HG03196 (cell line): ENCODE measurements around the gene FAM228B.
A peak's percentile ranks its signal among the peaks of the same experiment; 100 is the strongest.
"Not testable (repeated sequence)": the region's sequence is repeated elsewhere in the genome, so short reads cannot be mapped to it uniquely, and the experiment has no call there.

Experiments used
- ATAC-seq: cut with Tn5 transposase; IDR thresholded peaks from one replicate; pipeline ENCODE4 v1.9.1; 2021; ENCODE audit not compliant: unreplicated experiment

The FAM228B gene

DNA sequence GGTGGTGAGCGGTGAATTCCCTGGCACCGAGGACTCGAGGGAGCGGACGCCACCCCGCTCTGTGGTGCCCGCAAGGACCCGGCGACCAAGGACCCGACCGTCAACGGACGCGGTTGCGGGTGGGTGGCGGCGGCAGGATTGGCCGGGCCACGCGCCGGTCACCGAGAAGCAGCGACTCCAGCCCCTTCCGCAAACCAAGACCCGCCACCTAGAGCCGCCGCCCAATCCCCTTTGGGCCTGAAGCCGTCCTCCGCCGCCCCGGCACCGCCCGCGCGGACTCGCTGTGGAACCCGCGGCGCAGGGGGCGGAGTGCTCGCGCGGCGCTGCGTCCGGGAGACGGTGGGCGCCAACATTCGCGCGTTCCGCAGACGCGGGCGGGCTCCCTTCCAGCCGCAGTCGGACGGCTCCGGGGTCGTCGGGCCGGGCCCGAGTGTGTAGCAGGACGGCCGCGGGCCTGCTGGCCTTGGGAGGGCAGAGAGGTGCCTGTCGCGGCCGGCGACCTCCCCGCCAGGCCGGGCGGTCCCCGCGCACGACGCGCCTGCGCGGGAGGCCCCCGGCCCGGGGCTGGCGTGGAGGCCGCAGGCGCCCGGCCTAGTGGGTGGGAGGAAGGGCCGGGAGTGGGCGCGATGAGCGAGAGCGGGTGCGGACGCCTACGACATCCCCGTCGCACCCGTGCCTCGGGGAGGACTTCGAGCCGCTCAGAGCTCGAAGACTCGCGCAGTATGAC is at the start of gene FAM228B, which contains the start of gene PFN4:
FAM228B (plus strand) TSS at position 275 of the 727 bp plus-strand sequence. CDS start 893 bp downstream, outside the sequence.
PFN4 (minus strand) TSS at position 140 of the 727 bp plus-strand sequence. CDS start 799 bp downstream, outside the sequence.
- ATAC-seq = peak; percentile 91

DNA sequence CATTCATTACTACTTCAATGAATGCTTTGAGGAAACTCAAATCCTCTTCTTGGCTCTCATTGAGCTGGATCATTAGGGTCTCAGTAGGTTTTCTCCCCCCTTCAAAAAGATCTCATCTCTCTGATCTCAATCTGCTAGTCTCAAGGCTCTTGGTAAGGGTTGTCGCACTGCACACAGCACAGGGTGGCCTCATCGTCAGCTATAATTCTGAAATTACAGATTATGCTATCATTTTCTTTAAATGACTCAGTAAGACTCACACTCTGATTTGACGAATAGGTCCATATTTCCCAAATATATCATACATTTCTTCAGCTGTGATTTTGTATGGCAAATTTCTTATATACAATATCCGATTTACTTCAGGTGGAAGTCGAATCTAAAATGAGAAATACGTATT is 49.5 kb upstream of the FAM228B start:
- ATAC-seq = no peak

DNA sequence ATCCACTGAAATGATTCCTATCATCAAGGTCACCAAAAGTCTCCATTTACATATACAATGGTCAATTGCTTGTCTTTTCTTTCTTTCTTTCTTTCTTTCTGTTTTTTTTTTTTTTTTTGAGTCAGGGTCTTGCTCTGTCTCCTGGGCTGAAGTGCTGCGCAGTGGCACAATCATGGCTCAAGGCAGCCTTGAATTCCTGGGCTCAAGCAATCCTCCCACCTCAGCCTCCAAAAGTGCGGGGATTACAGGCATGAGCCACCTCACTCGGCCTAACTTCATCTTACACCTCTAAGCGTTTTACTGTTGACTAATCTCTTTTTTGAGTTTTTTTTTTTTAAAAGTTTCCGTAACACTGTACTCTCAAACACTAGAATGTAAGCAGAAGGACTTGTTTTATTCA is 48.0 kb upstream of the FAM228B start:
- ATAC-seq = no peak

DNA sequence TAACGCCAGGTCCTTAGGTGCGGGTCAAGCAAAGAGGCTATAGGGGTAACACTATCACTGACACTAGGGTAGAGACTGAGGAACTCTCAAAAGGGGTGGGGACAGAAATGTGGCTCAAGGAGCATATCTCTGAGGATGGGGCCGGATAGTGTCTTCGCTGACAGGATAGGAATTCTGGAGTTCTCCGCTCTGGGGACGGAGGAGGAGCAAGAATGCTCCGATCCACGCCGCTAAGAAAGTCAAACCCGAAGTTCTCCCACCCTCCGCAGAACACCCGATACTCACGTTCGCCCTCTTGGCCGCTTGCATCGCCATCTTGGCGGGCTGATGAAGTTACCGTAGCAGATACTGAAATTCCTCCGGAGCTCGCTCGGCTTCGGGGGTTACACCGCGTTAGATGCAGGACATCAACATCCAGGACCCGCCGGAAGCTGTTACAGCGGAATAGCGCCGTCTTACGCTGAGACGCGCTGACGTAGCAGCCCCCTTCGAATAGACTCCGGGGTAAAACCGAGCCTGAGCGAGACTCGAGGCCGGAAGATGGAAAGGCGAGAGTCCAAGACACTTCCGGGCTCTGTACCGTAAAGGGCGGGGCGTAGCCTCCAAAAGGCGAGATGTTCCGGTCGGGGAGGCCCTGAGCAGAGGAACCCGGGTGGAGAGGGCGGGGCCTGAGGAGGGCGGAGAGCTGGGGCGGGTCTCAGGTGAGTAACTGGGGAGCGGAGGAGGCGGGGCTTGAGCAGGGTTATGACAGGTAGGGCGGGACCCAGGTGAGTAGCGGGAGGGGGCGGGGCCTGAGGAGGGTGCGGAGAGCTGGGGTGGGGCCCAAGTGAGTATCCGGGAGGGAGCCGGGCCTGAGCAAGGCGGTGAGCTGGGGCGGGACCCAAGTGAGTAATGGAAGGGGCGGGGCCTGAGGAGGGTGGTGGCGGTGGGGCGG is 47.1 kb upstream of the FAM228B start, which contains the start of gene SF3B6:
SF3B6 (minus strand) TSS at position 412 of the 934 bp plus-strand sequence; CDS start at position 315, 97 bp downstream.
- peak; percentile 93 for ATAC-seq

DNA sequence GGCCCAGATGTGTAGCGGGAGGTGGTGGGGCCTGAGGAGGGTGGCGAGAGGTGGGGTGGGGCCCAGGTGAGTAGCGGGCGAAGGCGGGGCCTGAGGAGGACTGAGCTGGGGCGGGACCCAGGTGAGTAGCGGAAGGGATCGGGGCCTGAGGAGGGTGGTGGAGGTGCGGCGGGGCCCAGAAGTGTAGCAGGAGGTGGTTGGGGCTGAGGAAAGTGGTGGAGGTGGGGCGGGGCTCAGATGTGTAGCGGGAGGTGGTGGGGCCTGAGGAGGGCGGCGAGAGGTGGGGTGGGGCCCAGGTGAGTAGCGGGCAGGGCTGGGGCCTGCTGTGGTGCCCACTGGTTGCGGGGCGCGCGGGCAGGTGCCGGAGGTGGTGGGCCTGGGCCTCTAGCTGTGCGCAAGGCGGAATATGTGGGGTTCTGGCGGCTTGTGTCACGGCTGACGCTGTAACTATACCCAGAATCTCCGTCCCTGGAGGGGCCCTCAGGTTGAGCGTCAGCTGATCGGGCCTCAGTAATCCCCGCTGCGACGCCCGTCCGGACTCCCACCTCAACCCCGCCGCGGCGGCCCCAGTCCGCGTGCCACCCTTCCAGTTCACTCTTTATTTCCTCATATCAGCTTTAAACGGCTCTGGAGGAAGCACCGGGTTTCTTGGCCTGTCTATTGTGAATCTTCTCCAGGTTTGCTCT is 46.3 kb upstream of the FAM228B start:
- peak; percentile 4 for ATAC-seq

DNA sequence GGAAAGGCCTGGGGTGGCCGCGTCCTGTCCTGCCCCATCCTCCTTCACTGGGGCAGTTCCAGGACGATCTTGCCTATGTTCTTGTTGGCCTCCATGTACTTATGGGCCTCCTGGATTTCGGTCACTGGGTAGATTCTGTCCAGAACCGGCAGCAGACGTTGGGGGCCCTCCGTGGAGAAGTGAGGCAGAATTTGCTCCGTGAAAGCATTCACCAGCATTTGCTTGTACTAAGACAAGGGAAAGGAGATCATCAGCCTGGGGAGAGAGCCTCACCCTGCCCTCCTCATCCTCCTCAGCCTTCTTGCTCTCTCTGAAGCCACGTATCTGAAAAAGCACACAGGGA is 45.8 kb upstream of the FAM228B start:
- no peak for ATAC-seq

DNA sequence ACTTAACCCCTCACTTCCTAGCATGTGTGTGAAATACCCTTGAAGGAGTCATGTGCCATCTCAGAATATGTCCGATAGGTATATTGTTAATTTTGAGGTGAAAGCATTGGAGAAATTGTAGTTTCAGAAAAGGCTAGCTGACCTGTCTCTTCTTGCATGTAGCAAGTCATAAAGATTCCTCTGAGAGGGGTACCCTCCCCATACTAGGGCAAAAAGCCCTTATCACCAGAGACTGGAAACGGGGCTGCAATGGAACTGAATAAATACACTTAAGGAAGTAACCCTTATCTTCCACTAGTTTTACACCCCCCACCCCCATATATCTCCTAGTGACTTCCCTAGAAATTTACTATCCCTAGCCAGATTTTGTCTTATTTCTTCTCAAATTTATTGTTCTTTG is 45.4 kb upstream of the FAM228B start:
- no peak for ATAC-seq

DNA sequence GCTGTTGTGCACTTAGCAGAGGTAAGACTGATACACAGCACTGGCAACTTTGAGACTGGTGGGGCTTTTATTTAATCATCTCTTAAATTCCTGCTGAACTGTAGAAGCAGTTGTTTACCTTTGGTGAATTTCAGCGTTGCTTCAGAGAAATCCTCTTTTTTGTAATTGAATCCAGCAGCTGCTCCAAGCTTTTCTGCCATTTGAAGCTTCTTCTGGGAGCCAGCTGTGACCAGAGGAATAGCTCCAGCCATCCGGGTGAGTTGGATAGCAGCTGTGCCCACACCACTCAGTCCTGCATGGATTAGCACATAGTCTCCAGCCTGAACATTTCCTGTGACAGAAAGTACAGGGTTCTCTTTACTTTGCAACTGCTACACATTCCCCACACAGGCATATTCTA is 42.6 kb upstream of the FAM228B start:
- no peak for ATAC-seq

DNA sequence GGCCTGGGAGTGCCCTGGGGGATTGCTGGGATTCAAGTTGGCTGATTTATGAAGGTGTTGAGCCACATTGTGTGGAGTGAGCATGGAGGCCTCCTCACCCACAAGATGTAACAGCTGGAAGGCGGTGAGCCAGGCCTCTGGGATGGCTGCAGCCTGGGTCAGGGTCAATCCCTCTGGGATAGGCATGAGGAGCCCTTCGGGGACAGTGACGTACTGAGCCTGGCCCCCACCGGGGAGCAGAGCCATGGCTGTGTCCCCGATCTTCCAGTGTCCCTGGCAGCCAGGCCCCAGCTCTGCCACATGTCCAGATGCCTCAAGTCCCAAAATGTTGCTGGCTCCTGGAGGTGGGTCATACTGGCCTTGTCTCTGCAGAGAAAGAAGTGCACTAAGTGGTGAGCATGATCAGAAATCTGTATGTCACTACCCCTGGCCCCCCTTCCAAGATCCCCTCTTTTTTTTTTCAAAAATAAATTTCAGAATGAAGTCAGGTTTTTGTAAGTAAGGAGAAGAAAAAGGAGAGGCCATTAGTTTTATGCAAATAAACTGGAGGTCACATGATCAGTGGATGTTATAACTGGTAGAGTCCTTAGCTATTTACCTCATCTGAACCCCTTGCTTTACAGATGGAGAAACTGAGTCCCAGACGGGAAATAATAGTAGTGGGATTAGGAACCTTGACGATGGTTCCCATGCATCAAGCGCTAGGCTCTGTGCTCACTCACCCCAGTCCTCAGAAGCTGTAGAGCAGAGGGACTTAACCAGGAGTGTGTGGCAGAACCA is 40.3 kb upstream of the FAM228B start:
- no peak for ATAC-seq

DNA sequence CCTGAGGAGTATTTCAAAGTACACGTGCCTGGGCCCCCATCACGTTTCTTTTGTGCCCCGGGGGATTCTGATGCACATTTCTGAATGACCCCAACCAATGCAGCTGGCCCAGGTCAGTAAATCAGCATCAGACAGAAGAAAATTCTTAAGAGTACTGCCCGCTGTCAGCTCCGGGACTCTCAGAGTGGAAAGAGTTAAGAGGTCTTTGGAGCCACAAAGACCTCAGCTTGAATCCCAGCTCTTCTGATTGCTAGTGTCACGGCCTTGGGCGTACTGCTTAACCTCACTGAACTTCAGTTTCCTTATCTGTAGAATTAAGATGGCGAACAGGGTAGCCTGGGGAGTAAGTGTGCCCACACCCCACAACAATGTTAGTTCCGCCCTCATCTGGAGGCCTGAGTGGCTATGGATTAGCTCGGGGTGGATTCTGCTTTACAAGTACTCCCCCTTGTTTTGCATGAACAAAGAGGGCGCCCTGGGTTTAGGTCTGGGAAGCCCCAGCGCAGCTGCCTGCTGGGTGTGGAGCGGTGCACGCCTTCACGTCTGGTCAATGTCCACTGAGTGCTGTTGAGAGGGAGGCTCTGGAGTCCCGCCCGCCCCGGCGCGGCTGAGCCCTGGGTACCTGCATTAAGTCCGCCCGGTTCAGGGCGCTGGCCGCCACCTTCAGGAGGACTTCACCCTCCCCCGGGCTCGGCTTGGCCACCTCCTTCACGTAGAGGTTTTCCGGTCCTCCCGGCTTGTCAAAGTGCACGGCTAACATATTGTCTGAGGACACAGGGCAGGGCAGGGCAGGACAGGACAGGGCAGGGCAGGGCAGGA is 39.5 kb upstream of the FAM228B start:
- ATAC-seq = peak; percentile 77

DNA sequence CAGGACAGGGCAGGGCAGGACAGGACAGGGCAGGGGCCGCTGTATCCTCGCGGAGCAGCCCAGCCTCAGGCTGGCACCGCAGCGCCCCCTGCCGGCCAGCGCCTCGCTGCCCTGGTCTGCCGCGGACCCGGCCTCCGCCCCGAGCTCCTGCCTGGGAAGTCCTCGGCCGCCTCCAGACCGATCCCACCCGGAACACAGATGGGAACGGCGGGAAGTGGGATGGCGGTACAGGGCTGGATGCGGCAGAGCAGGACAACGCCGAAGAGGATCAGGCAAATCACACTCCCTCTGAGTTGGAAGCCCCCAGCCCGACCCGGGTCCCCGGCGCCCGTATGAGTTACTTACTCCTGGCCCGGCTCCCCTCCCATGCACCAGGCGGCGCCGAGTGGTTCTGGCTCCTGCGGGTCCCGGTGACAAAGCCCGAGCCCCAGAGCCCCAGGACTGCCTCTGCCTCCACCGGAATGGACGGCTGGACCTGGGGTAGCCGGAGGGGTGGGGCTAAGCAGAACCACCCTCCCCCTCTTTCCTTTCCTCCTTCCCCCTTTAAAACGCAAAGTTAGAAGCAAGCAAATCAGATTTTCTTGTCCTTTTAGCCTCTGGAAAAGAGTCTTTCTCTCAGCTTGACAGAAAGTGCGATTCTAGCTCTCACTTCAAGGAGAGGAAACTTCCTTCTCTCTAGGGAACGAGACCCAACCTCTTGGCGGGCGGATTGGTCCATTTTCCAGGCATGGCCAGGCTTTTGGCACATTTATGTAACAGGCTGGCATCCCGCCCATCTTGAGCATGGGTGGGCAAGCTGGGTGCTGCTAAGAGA is 38.7 kb upstream of the FAM228B start, which contains the start of gene TP53I3:
TP53I3 (minus strand) TSS at position 449 of the 814 bp plus-strand sequence. CDS start 508 bp downstream, outside the sequence.
- ATAC-seq = peak; percentile 80

DNA sequence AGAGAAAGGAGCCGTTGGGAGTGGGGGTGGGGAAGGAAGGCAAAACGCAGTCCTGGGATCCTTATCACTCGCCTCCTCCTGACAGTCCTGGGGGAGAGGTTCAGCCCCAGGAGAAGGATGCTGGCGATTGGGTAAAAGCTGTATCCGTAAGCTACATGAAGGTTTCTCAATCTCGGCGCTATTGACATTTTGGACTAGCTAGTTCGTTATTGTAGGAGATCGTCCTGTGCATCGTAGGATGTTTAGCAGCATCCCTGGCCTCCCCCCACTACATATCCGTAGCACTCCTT is 38.1 kb upstream of the FAM228B start:
- ATAC-seq = no peak

DNA sequence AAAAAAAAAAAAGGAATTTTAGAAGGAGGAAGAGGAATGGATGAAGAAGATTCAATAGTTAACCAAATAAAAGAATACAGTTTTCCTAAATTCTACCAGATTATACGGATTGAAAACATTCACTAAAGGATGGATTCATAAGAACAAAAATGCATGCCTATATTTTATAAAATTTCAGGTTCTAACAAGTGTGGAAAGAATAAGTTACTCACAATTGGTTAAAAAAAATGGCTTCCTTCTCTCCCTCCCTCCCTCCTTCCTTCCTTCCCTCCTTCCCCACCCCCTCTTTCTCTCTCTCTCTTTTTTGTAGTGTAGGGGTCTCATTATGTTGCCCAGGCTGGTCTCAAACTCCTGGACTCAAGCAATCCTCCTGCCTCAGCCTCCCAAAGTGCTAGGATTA is 37.0 kb upstream of the FAM228B start:
- no peak for ATAC-seq

DNA sequence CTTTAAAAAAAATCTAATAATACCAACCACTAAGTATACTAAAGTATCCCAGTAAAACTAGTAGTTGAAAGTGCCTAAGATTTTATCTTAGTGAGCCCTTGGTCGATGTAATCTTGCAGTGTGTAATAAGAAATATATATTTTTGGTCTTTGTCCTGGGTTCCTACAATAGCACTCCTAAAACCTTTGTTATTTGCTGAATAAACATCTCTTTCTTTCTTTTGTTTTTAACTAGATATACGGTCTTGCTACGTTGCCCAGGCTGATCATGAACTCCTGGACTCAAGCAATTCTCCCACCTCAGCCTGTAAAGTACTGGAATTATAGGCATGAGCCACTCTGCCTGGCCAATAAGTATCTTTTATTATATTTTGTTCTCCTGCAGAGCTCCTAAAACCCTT is 36.2 kb upstream of the FAM228B start:
- no peak for ATAC-seq

DNA sequence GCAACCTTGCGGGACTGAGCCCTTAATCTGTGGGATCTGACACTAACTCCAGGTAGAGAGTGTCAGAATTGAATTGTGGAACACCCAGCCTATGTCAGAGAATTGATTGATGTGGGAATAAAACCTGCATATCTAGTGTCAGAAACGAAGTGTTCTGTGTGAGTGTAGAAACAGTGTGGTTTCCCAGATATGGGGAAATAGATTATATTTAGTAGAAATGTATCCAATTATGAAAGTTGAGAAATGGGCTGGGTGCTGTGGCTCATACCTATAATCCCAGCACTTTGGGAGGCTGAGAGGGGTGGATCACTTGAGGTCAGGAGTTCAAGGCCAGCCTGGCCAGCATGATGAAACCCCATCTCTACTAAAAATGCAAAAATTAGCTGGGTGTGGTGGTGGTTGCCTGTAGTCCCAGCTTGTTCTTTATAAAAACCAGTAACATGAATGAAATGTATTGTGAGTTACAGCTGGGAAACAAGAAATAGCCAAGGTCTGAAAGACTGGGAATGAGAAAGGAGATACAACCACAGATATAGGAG is 34.4 kb upstream of the FAM228B start:
- no peak for ATAC-seq

DNA sequence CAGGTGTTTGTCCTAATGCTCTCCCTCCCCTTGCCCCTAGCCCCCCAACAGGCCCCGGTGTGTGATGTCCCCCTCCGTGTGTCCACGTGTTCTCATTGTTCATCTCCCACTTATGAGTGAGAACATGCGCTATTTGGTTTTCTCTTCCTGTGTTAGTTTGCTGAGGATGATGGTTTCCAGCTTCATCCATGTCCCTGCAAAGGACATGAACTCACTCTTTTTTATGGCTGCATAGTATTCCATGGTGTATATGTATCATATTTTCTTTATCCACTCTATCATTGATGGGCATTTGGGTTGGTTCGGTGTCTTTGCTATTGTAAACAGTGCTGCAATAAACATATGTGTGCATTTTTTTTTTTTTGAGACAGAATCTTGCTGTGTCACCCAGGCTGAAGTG is 30.0 kb upstream of the FAM228B start:
- not testable (repeated sequence) for ATAC-seq

DNA sequence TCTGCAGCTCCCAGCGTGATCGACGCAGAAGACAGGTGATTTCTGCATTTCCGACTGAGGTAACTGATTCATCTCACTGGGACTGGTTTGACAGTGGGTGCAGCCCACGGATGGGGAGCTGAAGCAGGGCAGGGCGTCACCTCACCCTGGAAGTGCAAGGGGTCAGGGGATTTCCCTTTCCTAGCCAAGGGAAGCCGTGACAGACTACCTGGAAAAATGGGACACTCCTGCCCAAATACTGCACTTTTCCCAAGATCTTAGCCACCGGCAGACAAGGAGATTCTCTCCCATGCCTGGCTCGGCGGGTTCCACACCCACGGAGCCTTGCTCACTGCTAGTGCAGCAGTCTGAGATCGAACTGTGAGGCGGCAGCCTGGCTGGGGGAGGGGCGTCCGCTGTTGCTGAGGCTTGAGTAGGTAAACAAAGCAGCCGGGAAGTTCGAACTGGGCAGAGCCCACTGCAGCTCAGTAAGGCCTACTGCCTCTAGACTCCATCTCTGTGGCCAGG is 28.0 kb upstream of the FAM228B start:
- not testable (repeated sequence) for ATAC-seq

DNA sequence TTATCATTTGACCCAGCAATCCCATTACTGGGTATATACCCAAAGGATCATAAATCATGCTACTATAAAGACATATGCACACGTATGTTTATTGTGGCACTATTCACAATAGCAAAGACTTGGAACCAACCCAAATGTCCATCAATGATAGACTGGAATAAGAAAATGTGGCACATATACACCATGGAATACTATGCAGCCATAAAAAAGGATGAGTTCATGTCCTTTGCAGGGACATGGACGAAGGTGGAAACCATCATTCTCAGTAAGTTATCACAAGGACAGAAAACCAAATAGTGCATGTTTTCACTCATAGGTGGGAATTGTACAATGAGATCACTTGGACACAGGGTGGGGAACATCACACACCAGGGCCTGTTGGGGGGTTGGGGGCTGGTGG is 22.5 kb upstream of the FAM228B start:
- ATAC-seq = not testable (repeated sequence)
